CD4-positive, alpha-beta memory T cell (primary cell): ENCODE results near the gene ITPRIPL1. TPM values are rescaled to one million over a fixed set of nuclear protein-coding genes. Genes with fewer than 3 reads are reported as not detected.
"Not testable (repeated sequence)": the region's sequence is repeated elsewhere in the genome, so short reads cannot be mapped to it uniquely, and the experiment has no call there.

Experiments
- CTCF ChIA-PET: fragments of 350-600 bp; sonication (Branson Sonifier 250); formaldehyde crosslinking; loops from one replicate; lab custom pipeline; 2021; ENCODE audit warnings: inconsistent platforms; ENCODE audit not compliant: partially characterized antibody; lab: Charles Lee
- POLR2A ChIA-PET: fragments of 350-600 bp; sonication (Branson Sonifier 250); formaldehyde crosslinking; loops from one replicate; lab custom pipeline; 2021; ENCODE audit not compliant: partially characterized antibody; lab: Charles Lee
- DNase-seq, 5 donors: peaks; one replicate each; pipeline versions ENCODE4 v3.0.0 to v3.0.0-alpha.2; 2020 to 2022; ENCODE audit warnings: mixed read lengths in 1 of 5
- H3K27ac ChIP-seq: one replicate; pipeline ENCODE4 v1.7.0; 2013; ENCODE audit warnings: low read depth, low read length
- H3K27me3 ChIP-seq: 2 replicates; pipeline ENCODE4 v1.7.0; 2013; ENCODE audit warnings: mild to moderate bottlenecking, low read length, moderate library complexity; ENCODE audit not compliant: insufficient read depth
- H3K36me3 ChIP-seq: 2 replicates; pipeline ENCODE4 v1.7.0; 2013; ENCODE audit warnings: mild to moderate bottlenecking, low read length, moderate library complexity; ENCODE audit not compliant: insufficient read depth
- H3K4me1 ChIP-seq: 2 replicates; pipeline ENCODE4 v1.7.0; 2013; ENCODE audit warnings: mild to moderate bottlenecking, low read length, moderate library complexity; ENCODE audit not compliant: insufficient read depth
- H3K4me3 ChIP-seq, 2 donors: one replicate each; pipeline ENCODE4 v1.7.0; 2013; ENCODE audit warnings: low read length in 2 of 2, mild to moderate bottlenecking in 1 of 2
- H3K9me3 ChIP-seq, 2 donors: one replicate each; pipeline ENCODE4 v1.7.0; 2013; ENCODE audit warnings: low read length in 2 of 2, control low read depth in 1 of 2; ENCODE audit not compliant: control insufficient read depth in 1 of 2
- H3K27ac Mint-ChIP-seq, 7 donors: one replicate each; pipeline ENCODE4 v1.8.0; 2020 to 2021; ENCODE audit warnings: mixed read lengths in 7 of 7, mild to moderate bottlenecking in 6 of 7, inconsistent platforms in 3 of 7, moderate library complexity in 3 of 7
- H3K27me3 Mint-ChIP-seq, 2 donors: one replicate each; pipeline ENCODE4 v1.8.0; 2020 to 2021; ENCODE audit warnings: mixed read lengths in 2 of 2
- H3K36me3 Mint-ChIP-seq, 2 donors: one replicate each; pipeline ENCODE4 v1.8.0; 2020 to 2021; ENCODE audit warnings: mixed read lengths in 2 of 2, inconsistent platforms in 1 of 2, mild to moderate bottlenecking in 1 of 2
- H3K4me1 Mint-ChIP-seq, 4 donors: one replicate each; pipeline ENCODE4 v1.8.0; 2020 to 2021; ENCODE audit warnings: mixed read lengths in 4 of 4, mild to moderate bottlenecking in 1 of 4
- H3K4me3 Mint-ChIP-seq, 8 donors: one replicate each; pipeline ENCODE4 v1.8.0; 2020 to 2021; ENCODE audit warnings: mixed read lengths in 8 of 8, mild to moderate bottlenecking in 7 of 8, moderate library complexity in 6 of 8, inconsistent platforms in 3 of 8
- H3K9me3 Mint-ChIP-seq, 8 donors: one replicate each; pipeline ENCODE4 v1.8.0; 2020 to 2021; ENCODE audit warnings: mixed read lengths in 8 of 8, mild to moderate bottlenecking in 5 of 8, inconsistent platforms in 3 of 8, moderate library complexity in 1 of 8
- intact Hi-C: fragments of 100-400 bp; cut with micrococcal nuclease; formaldehyde crosslinking; loops from one replicate; pipeline ENCODE4 v1.15.1; 2023
- polyA plus RNA-seq, 2 donors: library from polyadenylated mRNA; unstranded; fragments of 300-500 nt; fragmentation: Illumina TruSeq; gene quantifications; one replicate each; pipeline ENCODE4 v1.2.3, GENCODE V29; 2021
- total RNA-seq, 2 experiments: library from RNA; stranded (reverse); gene quantifications; one replicate each; pipeline ENCODE4 v1.2.3, GENCODE V29; 2021

Gene ITPRIPL1
- total RNA-seq: 10 to 100 TPM; 11.5 to 11.7 TPM
- polyA plus RNA-seq: 10 to 100 TPM; 10.0 to 10.3 TPM

GRCh38 chr2:96325041-96325883 lies at the start of gene ITPRIPL1:
TSS of gene ITPRIPL1 (plus strand) at chr2:96325317. CDS start at chr2:96325840, 523 bp downstream.
- no peaks in the 10 kb centered on the region for H3K27me3 Mint-ChIP-seq
- CTCF ChIA-PET: interaction anchor here (1.0 to 8.8 kb wide), 12 partner anchors 8 to 151 kb away, joined by 3 to 62 read pairs (median 4); partner anchors contain the start of gene NCAPH
- no peaks in the 10 kb centered on the region for H3K9me3 ChIP-seq
- H3K4me1 Mint-ChIP-seq: peaks cover 27 to 65% (median 50%) of the 10 kb centered on the region in 4 donors
- H3K36me3 Mint-ChIP-seq: peaks cover 13 to 26% of the 10 kb centered on the region in 2 donors
- H3K27me3 ChIP-seq: no peaks in the 10 kb centered on the region
- H3K27ac Mint-ChIP-seq: peak within 1 kb of the TSS; percentile 92 to 96 (median 94)
- H3K27ac ChIP-seq: peak within 1 kb of the TSS; percentile 61
- POLR2A ChIA-PET: interaction anchor here (0.6 to 13.7 kb wide), 12 partner anchors 9 to 212 kb away, joined by 3 to 178 read pairs (median 5); partner anchors contain the start of genes CIAO1, NCAPH and SNRNP200
- intact Hi-C loops: loop anchor here (1.0 kb wide), 2 partner anchors 10 to 17 kb away; partner anchors contain the start of gene NCAPH
- peak within 1 kb of the TSS; percentile 91 to 98 (median 96) for H3K4me3 Mint-ChIP-seq
- peaks cover 11% of the 10 kb centered on the region for H3K36me3 ChIP-seq
- peaks cover 44% of the 10 kb centered on the region for H3K4me1 ChIP-seq
- H3K9me3 Mint-ChIP-seq: no peaks in the 10 kb centered on the region
- peak in 3 of 5 donors; percentile 14 to 26 (median 21) for DNase-seq
- H3K4me3 ChIP-seq: peak within 1 kb of the TSS; percentile 24 to 69

- no peaks in the 10 kb centered on the region for H3K9me3 ChIP-seq
- CTCF ChIA-PET: no interaction called here
- H3K4me1 ChIP-seq: no peaks in the 10 kb centered on the region
- Mint-ChIP-seq H3K4me3 (no peak overlapping the region), H3K36me3 (peaks cover 46 to 84% of the 10 kb centered on the region in 2 donors), H3K4me1 (no peaks in the 10 kb centered on the region), H3K9me3 (peaks cover 0 to 3% (median 0%) of the 10 kb centered on the region in 8 donors), H3K27ac (peak overlapping the region in 2 of 7 donors; percentile 22 to 29), H3K27me3 (no peaks in the 10 kb centered on the region)
- peaks cover 72% of the 10 kb centered on the region for H3K36me3 ChIP-seq
- no peak overlapping the region for H3K27ac ChIP-seq
- POLR2A ChIA-PET: interaction anchor here (1.1 to 1.2 kb wide), 3 partner anchors 10 to 35 kb away, joined by 3 read pairs; no protein-coding TSS in a partner anchor
- H3K4me3 ChIP-seq: no peak overlapping the region
- no peaks in the 10 kb centered on the region for H3K27me3 ChIP-seq
- DNase-seq: no peak
- intact Hi-C loops: no loop called here
These were observed 48.2 kb upstream of the ITPRIPL1 start for GRCh38 chr2:96276787-96277499.

- no peak overlapping the region for H3K4me3 Mint-ChIP-seq
- H3K36me3 Mint-ChIP-seq: peaks cover 80 to 98% of the 10 kb centered on the region in 2 donors
These were observed 37.8 kb upstream of the ITPRIPL1 start for GRCh38 chr2:96287273-96287856.

GRCh38 chr2:96291751-96292150 lies 33.4 kb upstream of the ITPRIPL1 start:
- DNase-seq: no peak
- H3K4me3 Mint-ChIP-seq: no peak overlapping the region
- H3K27ac ChIP-seq: no peak overlapping the region
- ChIA-PET POLR2A (interaction anchor here (0.7 to 1.5 kb wide), 3 partner anchors 11 to 29 kb away, joined by 3 to 4 read pairs (median 4); partner anchors contain the start of gene CIAO1), CTCF (no interaction called here)
- H3K9me3 Mint-ChIP-seq: no peaks in the 10 kb centered on the region
- no peaks in the 10 kb centered on the region for H3K27me3 Mint-ChIP-seq
- H3K27me3 ChIP-seq: no peaks in the 10 kb centered on the region
- intact Hi-C loops: no loop called here
- H3K36me3 ChIP-seq: peaks cover 96% of the 10 kb centered on the region
- H3K27ac Mint-ChIP-seq: no peak overlapping the region
- peaks cover 0 to 3% (median 1%) of the 10 kb centered on the region in 4 donors for H3K4me1 Mint-ChIP-seq
- peaks cover 83 to 92% of the 10 kb centered on the region in 2 donors for H3K36me3 Mint-ChIP-seq
- H3K4me3 ChIP-seq: no peak overlapping the region
- no peaks in the 10 kb centered on the region for H3K9me3 ChIP-seq
- H3K4me1 ChIP-seq: no peaks in the 10 kb centered on the region

More at GRCh38 chr2:96287273-96287856, 37.8 kb upstream of the ITPRIPL1 start:
- Mint-ChIP-seq H3K9me3 (no peaks in the 10 kb centered on the region), H3K27me3 (no peaks in the 10 kb centered on the region), H3K27ac (peak overlapping the region in 3 of 7 donors; percentile 14 to 48 (median 36)), H3K4me1 (no peaks in the 10 kb centered on the region)
- ChIA-PET CTCF (interaction anchor here (0.6 kb wide), 1 partner anchor 156 kb away, joined by 3 read pairs; no protein-coding TSS in a partner anchor), POLR2A (no interaction called here)
- Histone ChIP-seq H3K9me3 (no peaks in the 10 kb centered on the region), H3K27ac (no peak overlapping the region), H3K36me3 (peaks cover 100% of the 10 kb centered on the region), H3K4me3 (no peak overlapping the region), H3K4me1 (no peaks in the 10 kb centered on the region), H3K27me3 (no peaks in the 10 kb centered on the region)
- intact Hi-C loops: no loop called here
- no peak for DNase-seq

- Mint-ChIP-seq H3K27ac (peak overlapping the region in 1 of 7 donors; percentile 47), H3K36me3 (peaks cover 84 to 92% of the 10 kb centered on the region in 2 donors)
- H3K4me1 Mint-ChIP-seq, H3K9me3 ChIP-seq, intact Hi-C loops, H3K4me3 Mint-ChIP-seq, H3K27me3 ChIP-seq, H3K27ac ChIP-seq, H3K4me3 ChIP-seq, H3K4me1 ChIP-seq, DNase-seq, H3K27me3 Mint-ChIP-seq, H3K9me3 Mint-ChIP-seq: not testable (repeated sequence)
- ChIA-PET POLR2A (interaction anchor here (0.9 kb wide), 1 partner anchor 9 kb away, joined by 3 read pairs; no protein-coding TSS in a partner anchor), CTCF (interaction anchor here (0.6 to 2.6 kb wide), 4 partner anchors 13 to 90 kb away, joined by 3 to 7 read pairs (median 3); no protein-coding TSS in a partner anchor)
- H3K36me3 ChIP-seq: peaks cover 96% of the 10 kb centered on the region
These were observed 30.8 kb upstream of the ITPRIPL1 start for GRCh38 chr2:96294271-96294670.

GRCh38 chr2:96296925-96297324 lies 28.2 kb upstream of the ITPRIPL1 start:
- POLR2A ChIA-PET: interaction anchor here (0.8 kb wide), 1 partner anchor 25 kb away, joined by 3 read pairs; no protein-coding TSS in a partner anchor
- Mint-ChIP-seq H3K9me3 (no peaks in the 10 kb centered on the region), H3K4me1 (peaks cover 13 to 23% (median 14%) of the 10 kb centered on the region in 4 donors), H3K27me3 (no peaks in the 10 kb centered on the region), H3K4me3 (no peak overlapping the region), H3K27ac (peak overlapping the region in 1 of 7 donors; percentile 59), H3K36me3 (peaks cover 79 to 88% of the 10 kb centered on the region in 2 donors)
- intact Hi-C loops: no loop called here
- no peaks in the 10 kb centered on the region for H3K27me3 ChIP-seq
- H3K36me3 ChIP-seq: peaks cover 94% of the 10 kb centered on the region
- DNase-seq: no peak
- H3K4me1 ChIP-seq: peaks cover 10% of the 10 kb centered on the region
- H3K9me3 ChIP-seq: no peaks in the 10 kb centered on the region
- H3K27ac ChIP-seq: no peak overlapping the region
- H3K4me3 ChIP-seq: no peak overlapping the region
- CTCF ChIA-PET: no interaction called here
